Umbilical cord (tissue), 2 donors: Measurements from ENCODE around the gene KCNB1. TPM values are rescaled to one million over a fixed set of nuclear protein-coding genes. Genes with fewer than 3 reads are reported as not detected.

Source experiments
- DNase-seq: peaks from one replicate; pipeline ENCODE4 v3.0.0-alpha.2; 2015; ENCODE audit warnings: low spot score
- total RNA-seq: library from RNA; depleted of rRNA; stranded (reverse); fragments of >200 nt; gene quantifications from one replicate; pipeline ENCODE4 v1.2.3, GENCODE V29; 2014; ENCODE audit warnings: low replicate concordance; ENCODE audit not compliant: insufficient read depth

The KCNB1 gene
- 2.4 TPM for total RNA-seq

- DNase-seq: peak; percentile 85
Measured at GRCh38 chr20:49482621-49483017, at the start of gene KCNB1. Gene KCNB1, minus strand, starts transcription at chr20:49482668. Its CDS starts 188 bp downstream, at chr20:49482480.

DNA sequence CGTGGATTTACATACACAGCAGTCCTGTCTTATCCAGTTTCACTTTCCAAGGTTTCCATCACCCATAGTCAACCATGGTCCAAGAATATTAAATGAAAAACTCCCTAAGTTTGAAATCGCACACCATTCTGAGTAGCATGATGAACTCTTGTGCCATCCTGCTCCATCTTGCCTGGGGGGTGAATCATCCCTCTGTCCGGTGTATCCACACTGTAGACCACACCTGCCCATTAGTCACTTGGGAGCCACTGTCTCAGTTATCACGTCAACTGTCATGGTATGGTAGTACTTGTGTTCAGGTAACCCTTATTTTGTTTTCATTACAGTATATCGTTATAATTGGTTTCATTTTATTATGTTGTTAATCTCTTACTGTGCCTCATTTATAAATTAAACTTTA lies 47.0 kb upstream of the KCNB1 start:
- no peak for DNase-seq

GRCh38 chr20:49526568-49526967 lies 44.1 kb upstream of the KCNB1 start:
- no peak for DNase-seq

- no peak for DNase-seq
Measured at GRCh38 chr20:49526056-49526455, 43.6 kb upstream of the KCNB1 start.

DNA sequence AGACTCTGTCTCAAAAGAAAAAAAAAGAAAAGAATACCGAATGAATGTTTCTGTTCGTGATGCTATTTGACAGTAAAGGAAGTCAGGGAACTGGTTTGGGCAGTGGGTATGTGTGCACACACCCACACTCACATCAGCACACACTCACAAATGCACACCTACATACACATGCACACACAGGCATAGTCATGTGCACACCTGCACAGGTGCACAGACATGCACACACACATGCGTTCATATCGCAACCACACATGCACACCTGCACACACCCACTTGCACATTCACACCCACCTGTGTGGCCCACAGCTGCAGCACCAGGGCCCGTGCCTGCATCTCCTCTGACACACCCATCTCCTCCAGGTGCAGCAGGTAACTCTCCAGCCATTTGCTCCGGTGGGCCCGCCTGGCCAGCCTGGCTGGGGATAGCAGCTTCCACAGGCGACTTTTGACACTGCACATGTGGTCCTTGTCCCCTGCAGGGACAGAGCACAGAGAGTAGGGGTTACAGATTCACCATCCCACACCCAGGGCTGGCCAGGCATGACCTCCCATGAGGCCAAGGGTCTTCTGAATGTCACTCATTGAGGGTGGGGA lies 41.4 kb upstream of the KCNB1 start:
- no peak for DNase-seq

- no peak for DNase-seq
Measured at GRCh38 chr20:49521356-49521755, 38.9 kb upstream of the KCNB1 start.

DNA sequence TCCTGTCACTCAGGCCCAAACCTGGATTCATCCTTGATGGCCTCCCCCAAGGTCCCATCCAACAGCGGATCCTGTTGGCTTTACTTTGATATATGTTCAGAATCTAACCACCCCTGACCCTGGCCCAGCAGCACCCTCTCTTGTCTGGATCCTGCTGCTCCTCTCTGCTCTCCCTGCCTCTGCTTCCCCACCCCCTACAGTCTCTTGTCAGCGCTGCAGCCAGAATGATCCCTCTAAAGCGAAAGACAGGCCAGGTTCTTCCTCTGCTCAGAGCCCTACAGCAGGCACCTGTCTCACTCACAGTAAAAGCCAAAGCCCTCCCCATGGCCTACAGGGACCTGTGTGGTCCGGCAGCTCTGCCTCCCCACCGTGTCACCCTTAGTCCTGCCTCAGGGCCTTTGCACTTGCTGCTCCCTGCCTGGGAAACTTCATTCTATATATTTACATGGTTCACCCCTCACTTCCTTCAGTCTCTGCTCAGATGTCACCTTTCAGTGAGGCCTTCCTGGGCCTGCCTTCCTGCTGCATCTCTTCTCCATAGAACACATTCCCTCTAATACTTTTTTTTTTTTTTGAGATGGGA lies 37.4 kb upstream of the KCNB1 start:
- no peak for DNase-seq

DNA sequence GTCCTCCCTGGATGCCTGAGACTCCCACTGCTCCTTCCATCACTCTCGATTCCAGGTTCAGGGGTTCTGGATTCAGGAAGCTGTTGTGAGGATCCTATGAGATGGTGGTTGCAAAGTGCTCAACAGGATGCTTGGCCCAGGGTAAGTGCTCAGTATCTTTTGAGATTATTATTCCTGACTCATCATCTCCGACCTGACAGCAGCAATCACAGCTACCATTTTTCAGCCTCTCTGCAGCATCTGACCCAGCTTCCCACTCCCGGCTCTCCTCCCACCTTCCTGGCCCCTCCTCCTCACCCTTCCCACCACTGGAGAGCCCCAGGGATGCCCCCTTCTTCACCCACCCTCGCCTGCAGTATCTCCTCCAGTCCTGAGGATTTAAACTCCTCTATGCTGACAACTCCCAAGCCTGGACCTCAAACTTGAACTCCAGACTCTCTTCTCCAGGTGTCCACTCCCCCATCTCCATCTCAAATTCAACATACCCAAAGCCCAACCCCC lies 36.8 kb upstream of the KCNB1 start:
- no peak for DNase-seq

- no peak for DNase-seq
Measured at GRCh38 chr20:49518576-49518975, 36.1 kb upstream of the KCNB1 start.

- DNase-seq: no peak
Measured at GRCh38 chr20:49517805-49518100, 35.3 kb upstream of the KCNB1 start.

GRCh38 chr20:49516916-49517804 lies 34.7 kb upstream of the KCNB1 start:
- no peak for DNase-seq

GRCh38 chr20:49515586-49515985 lies 33.1 kb upstream of the KCNB1 start:
- DNase-seq: no peak

DNA sequence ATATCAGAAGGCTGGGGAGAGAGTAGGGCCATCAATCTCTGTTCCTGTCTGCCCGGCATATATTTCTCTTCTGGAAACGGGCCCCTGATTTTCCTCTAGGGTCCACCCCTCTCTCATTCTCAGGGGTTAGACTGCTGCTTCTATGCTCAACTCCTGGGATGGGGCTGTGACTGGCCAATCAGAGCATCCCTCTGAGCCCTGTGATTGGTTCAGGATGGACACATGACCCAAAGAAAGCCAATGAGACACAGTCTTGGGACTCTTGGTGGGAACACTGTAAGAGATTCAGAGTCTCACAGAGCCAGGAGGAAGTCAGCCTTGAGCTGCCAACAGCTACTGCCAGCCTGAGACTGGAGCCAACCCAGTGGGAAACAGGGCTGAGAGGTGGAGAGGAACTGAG lies 31.0 kb upstream of the KCNB1 start:
- no peak for DNase-seq

DNA sequence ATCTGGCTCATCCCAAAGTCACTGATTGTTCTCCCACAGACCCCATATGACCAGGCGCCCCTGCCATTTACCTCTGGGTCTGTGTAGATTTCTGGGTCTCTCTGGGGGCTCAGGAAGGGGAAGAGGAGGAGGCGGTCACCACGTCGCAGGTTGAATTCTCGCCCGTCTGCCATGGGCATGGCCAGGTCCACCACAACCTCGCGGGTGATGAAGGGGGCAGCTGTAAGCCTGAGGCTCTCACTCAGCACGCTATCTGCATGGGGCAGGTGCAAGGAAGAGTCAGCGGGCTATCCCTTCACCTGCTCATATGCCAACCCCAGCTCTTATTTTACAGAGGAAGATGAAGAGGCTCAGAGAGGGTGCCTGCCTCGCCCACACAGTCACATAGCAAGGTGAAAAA lies 30.5 kb upstream of the KCNB1 start:
- no peak for DNase-seq

GRCh38 chr20:49511788-49512525 lies 29.5 kb upstream of the KCNB1 start:
- no peak for DNase-seq

- peak; percentile 91 for DNase-seq
Measured at GRCh38 chr20:49510562-49511122, 28.2 kb upstream of the KCNB1 start.

GRCh38 chr20:49508435-49509199 lies 26.1 kb upstream of the KCNB1 start:
- DNase-seq: peak; percentile 59

GRCh38 chr20:49507741-49508434 lies 25.4 kb upstream of the KCNB1 start:
- no peak for DNase-seq

- peak; percentile 81 for DNase-seq
Measured at GRCh38 chr20:49505518-49505917, 23.1 kb upstream of the KCNB1 start.

- no peak for DNase-seq
Measured at GRCh38 chr20:49503176-49503575, 20.7 kb upstream of the KCNB1 start.
